Measurements from ENCODE around the gene CMAS.

- TF ChIP-seq CTCF (IDR thresholded peaks at IDR 0.05), result no peak
- no peak for TF ChIP-seq POLR2A (IDR thresholded peaks at IDR 0.05)
These were observed 36.2 kb downstream of the CMAS start for GRCh38 chr12:22082190-22082701.
